ENCODE data around the gene CPT1A. TPM values are rescaled to one million over a fixed set of nuclear protein-coding genes. Genes with fewer than 3 reads are reported as not detected.

Gene CPT1A
- total RNA-seq, 4 donors from 2014 or later, result 6.9 to 32.1 (median 12.9) TPM

GRCh38 chr11:68757711-68758110, 84.0 kb downstream of the CPT1A start:
- H3K4me3 ChIP-seq, result no peak overlapping the region
- no peak for TF ChIP-seq CTCF (IDR thresholded peaks at IDR 0.05 in 4 of 5, conservative IDR thresholded peaks at IDR 0.05 in 1 of 5)
- TF ChIP-seq POLR2A (IDR thresholded peaks at IDR 0.05), result no peak
- H3K27ac ChIP-seq, result no peak overlapping the region
- no peaks in the 10 kb centered on the region for H3K9me3 ChIP-seq
- DNase-seq (no peak), ATAC-seq (no peak)
- peaks cover 0 to 72% of the 10 kb centered on the region in 2 donors for H3K36me3 ChIP-seq
- in situ Hi-C loops (cut with MboI; ENCODE audit: low sequenced_read_pairs in 4 of 4) (loop anchor here in 1 of 4 donors (25.0 kb wide), 1 partner anchor 105 kb away; no protein-coding TSS in a partner anchor), intact Hi-C loops (cut with DNase I; ENCODE audit: low total_unique reads) (no loop called here)
- H3K4me1 ChIP-seq, result no peaks in the 10 kb centered on the region
- peaks cover 0 to 1% (median under 1%) of the 10 kb centered on the region in 3 donors for H3K27me3 ChIP-seq

- Histone ChIP-seq H3K4me3 (no peak overlapping the region), H3K27ac (no peak overlapping the region), H3K27me3 (peaks cover 8 to 11% (median 11%) of the 10 kb centered on the region in 3 donors), H3K36me3 (peaks cover 0 to 58% of the 10 kb centered on the region in 2 donors), H3K9me3 (no peaks in the 10 kb centered on the region), H3K4me1 (no peaks in the 10 kb centered on the region)
- in situ Hi-C loops (cut with MboI; ENCODE audit: low sequenced_read_pairs in 4 of 4), result loop anchor here in 1 of 4 donors (25.0 kb wide), 1 partner anchor 106 kb away; no protein-coding TSS in a partner anchor
- intact Hi-C loops (cut with DNase I; ENCODE audit: low total_unique reads), result no loop called here
- TF ChIP-seq POLR2A (IDR thresholded peaks at IDR 0.05) (no peak), CTCF (IDR thresholded peaks at IDR 0.05 in 4 of 5, conservative IDR thresholded peaks at IDR 0.05 in 1 of 5) (no peak)
- DNase-seq (no peak), ATAC-seq (no peak)
Observed at GRCh38 chr11:68756171-68756766, 85.4 kb downstream of the CPT1A start.

- TF ChIP-seq CTCF (IDR thresholded peaks at IDR 0.05 in 4 of 5, conservative IDR thresholded peaks at IDR 0.05 in 1 of 5) (no peak), POLR2A (IDR thresholded peaks at IDR 0.05) (no peak)
- H3K4me1 ChIP-seq, result peaks cover 9 to 10% of the 10 kb centered on the region in 2 donors
- H3K9me3 ChIP-seq, result no peaks in the 10 kb centered on the region
- ATAC-seq, result no peak
- intact Hi-C loops (cut with DNase I; ENCODE audit: low total_unique reads), result no loop called here
- in situ Hi-C loops (cut with MboI; ENCODE audit: low sequenced_read_pairs in 4 of 4), result loop anchor here in 1 of 4 donors (25.0 kb wide), 1 partner anchor 109 kb away; no protein-coding TSS in a partner anchor
- H3K27ac ChIP-seq, result no peak overlapping the region
- peaks cover 0 to 28% of the 10 kb centered on the region in 2 donors for H3K36me3 ChIP-seq
- DNase-seq, result no peak
- peaks cover 8 to 25% (median 11%) of the 10 kb centered on the region in 3 donors for H3K27me3 ChIP-seq
- no peak overlapping the region for H3K4me3 ChIP-seq
Observed at GRCh38 chr11:68753300-68753699, 88.4 kb downstream of the CPT1A start.

- peak within 1 kb of the TSS; percentile 30 to 50 (median 42) for H3K4me3 ChIP-seq
- H3K9me3 ChIP-seq, result no peaks in the 10 kb centered on the region
- intact Hi-C loops (cut with DNase I; ENCODE audit: low total_unique reads) (no loop called here), in situ Hi-C loops (cut with MboI; ENCODE audit: low sequenced_read_pairs in 4 of 4) (loop anchor here in 1 of 4 donors (25.0 kb wide), 1 partner anchor 111 kb away; no protein-coding TSS in a partner anchor)
- no peak within 1 kb of the TSS for H3K27ac ChIP-seq
- no peak for TF ChIP-seq POLR2A (IDR thresholded peaks at IDR 0.05)
- TF ChIP-seq CTCF (IDR thresholded peaks at IDR 0.05 in 4 of 5, conservative IDR thresholded peaks at IDR 0.05 in 1 of 5), result no peak
- H3K27me3 ChIP-seq, result peaks cover 8 to 25% (median 11%) of the 10 kb centered on the region in 3 donors
- DNase-seq (peak; percentile 62 to 65), ATAC-seq (peak; percentile 50 to 64)
- H3K36me3 ChIP-seq, result peaks cover 0 to 9% of the 10 kb centered on the region in 2 donors
- H3K4me1 ChIP-seq, result peaks cover 9 to 10% of the 10 kb centered on the region in 2 donors
Observed at GRCh38 chr11:68751331-68751856, 90.3 kb downstream of the CPT1A start, which contains the start of gene TESMIN. Gene TESMIN, minus strand, starts transcription at chr11:68751520. Its CDS starts 860 bp downstream, at chr11:68750660.
